RWPE1 (cell line): ENCODE measurements around the gene MMP14.
A peak's percentile ranks its signal among the peaks of the same experiment; 100 is the strongest.
"Not testable (repeated sequence)": the region's sequence is repeated elsewhere in the genome, so short reads cannot be mapped to it uniquely, and the experiment has no call there.

Experiments used
- CTCF ChIA-PET: fragments of 350-600 bp; sonication (Branson Sonifier 250); formaldehyde crosslinking; extraction: SDS; loops from one replicate; lab custom pipeline; 2021; lab: Yijun Ruan, JAX
- POLR2A ChIA-PET: fragments of 400-600 bp; formaldehyde crosslinking; extraction: SDS; loops from one replicate; lab custom pipeline; 2020; ENCODE audit warnings: antibody characterized with exemption; ENCODE audit not compliant: low non-redundant PET; lab: Yijun Ruan, JAX
- DNase-seq: peaks from one replicate; pipeline ENCODE4 v3.0.0; 2012; ENCODE audit warnings: low spot score
- H3K27ac ChIP-seq: fragments of 450-650 bp; 2 replicates; pipeline ENCODE4 v1.5.1; 2017
- CTCF ChIP-seq: fragments of 450-650 bp; conservative IDR thresholded peaks from 2 replicates; pipeline ENCODE4 v1.5.1; 2017; ENCODE audit warnings: low read depth, mild to moderate bottlenecking

MMP14 gene

GRCh38 chr14:22852940-22853767, 16.8 kb downstream of the MMP14 start:
- H3K27ac ChIP-seq, result peak overlapping the region; percentile 99
- ChIA-PET CTCF (interaction anchor here (0.6 to 2.2 kb wide), 34 partner anchors 9 to 1319 kb away, joined by 3 to 37 read pairs (median 5); partner anchors contain the start of genes LRP10, MRPL52 and SLC7A7), POLR2A (interaction anchor here (0.5 to 0.7 kb wide), 2 partner anchors 15 to 34 kb away, joined by 6 to 7 read pairs; no protein-coding TSS in a partner anchor)
- TF ChIP-seq CTCF, result peak; percentile 91
- DNase-seq, result peak; percentile 51

GRCh38 chr14:22854296-22854695, 17.9 kb downstream of the MMP14 start:
- DNase-seq, H3K27ac ChIP-seq, POLR2A ChIA-PET: not testable (repeated sequence)
- CTCF ChIA-PET, result interaction anchor here (0.9 to 2.2 kb wide), 8 partner anchors 17 to 202 kb away, joined by 4 to 37 read pairs (median 7); partner anchors contain the start of gene MRPL52

- no peak overlapping the region for H3K27ac ChIP-seq
- CTCF ChIA-PET, result interaction anchor here (0.9 to 1.9 kb wide), 5 partner anchors 18 to 203 kb away, joined by 5 to 11 read pairs (median 7); partner anchors contain the start of gene MRPL52
- DNase-seq, result no peak
- POLR2A ChIA-PET, result no interaction called here
- TF ChIP-seq CTCF, result no peak
Observed at GRCh38 chr14:22854963-22855724, 18.8 kb downstream of the MMP14 start.

GRCh38 chr14:22856428-22856827, 20.0 kb downstream of the MMP14 start:
- DNase-seq, result no peak
- H3K27ac ChIP-seq, result no peak overlapping the region
- ChIA-PET POLR2A (no interaction called here), CTCF (no interaction called here)
- TF ChIP-seq CTCF, result no peak

- H3K27ac ChIP-seq, DNase-seq, CTCF ChIA-PET: not testable (repeated sequence)
- POLR2A ChIA-PET, result interaction anchor here (0.6 kb wide), 1 partner anchor 21 kb away, joined by 4 read pairs; no protein-coding TSS in a partner anchor
Observed at GRCh38 chr14:22860377-22860776, 24.0 kb downstream of the MMP14 start.

GRCh38 chr14:22861651-22862050, 25.3 kb downstream of the MMP14 start:
- no peak for DNase-seq
- CTCF ChIA-PET, result interaction anchor here (1.0 kb wide), 1 partner anchor 11 kb away, joined by 5 read pairs; no protein-coding TSS in a partner anchor
- POLR2A ChIA-PET, result no interaction called here
- H3K27ac ChIP-seq, result no peak overlapping the region
- no peak for TF ChIP-seq CTCF

GRCh38 chr14:22864979-22865378, 28.6 kb downstream of the MMP14 start:
- H3K27ac ChIP-seq, result no peak overlapping the region
- no peak for TF ChIP-seq CTCF
- ChIA-PET CTCF (no interaction called here), POLR2A (no interaction called here)
- no peak for DNase-seq
